ENCODE measurements around the gene SLC9A9.
"Not testable (repeated sequence)": the region's sequence is repeated elsewhere in the genome, so short reads cannot be mapped to it uniquely, and the experiment has no call there.

The SLC9A9 gene

GRCh38 chr3:143847787-143848631 lies at the start of gene SLC9A9:
Gene SLC9A9 (minus strand): TSS chr3:143848468. CDS start chr3:143848322, 146 bp downstream.
- ATAC-seq (replicated peaks; ENCODE audit: extremely low read depth, poor library complexity, severe bottlenecking) = peak; percentile 90
- Mint-ChIP-seq H3K4me1 (peaks cover 57% of the 10 kb centered on the region), H3K27me3 (no peaks in the 10 kb centered on the region), H3K4me3 (peak within 1 kb of the TSS; percentile 100), H3K27ac (ENCODE audit: low read depth) (peak within 1 kb of the TSS; percentile 97), H3K9me3 (no peaks in the 10 kb centered on the region), H3K36me3 (ENCODE audit: insufficient read depth) (peaks cover 4% of the 10 kb centered on the region)
- DNase-seq (ENCODE audit: low spot score in 2 of 2) = peak; percentile 10 to 13

- ATAC-seq (replicated peaks; ENCODE audit: extremely low read depth, poor library complexity, severe bottlenecking) (no peak), DNase-seq (ENCODE audit: low spot score in 2 of 2) (no peak)
- H3K4me1 Mint-ChIP-seq = no peaks in the 10 kb centered on the region
- no peak overlapping the region for H3K27ac Mint-ChIP-seq (ENCODE audit: low read depth)
- peaks cover 13% of the 10 kb centered on the region for H3K27me3 Mint-ChIP-seq
- H3K4me3 Mint-ChIP-seq = no peak overlapping the region
- H3K9me3 Mint-ChIP-seq = no peaks in the 10 kb centered on the region
- no peaks in the 10 kb centered on the region for H3K36me3 Mint-ChIP-seq (ENCODE audit: insufficient read depth)
Measured at GRCh38 chr3:143897576-143898295, 49.5 kb upstream of the SLC9A9 start.

- DNase-seq (ENCODE audit: low spot score in 2 of 2) = no peak
Measured at GRCh38 chr3:143896486-143896885, 48.2 kb upstream of the SLC9A9 start.

GRCh38 chr3:143895805-143896204 lies 47.5 kb upstream of the SLC9A9 start:
- Mint-ChIP-seq H3K4me1 (no peaks in the 10 kb centered on the region), H3K4me3 (no peak overlapping the region), H3K27ac (ENCODE audit: low read depth) (no peak overlapping the region), H3K9me3 (no peaks in the 10 kb centered on the region), H3K36me3 (ENCODE audit: insufficient read depth) (no peaks in the 10 kb centered on the region), H3K27me3 (peaks cover 23% of the 10 kb centered on the region)
- ATAC-seq (replicated peaks; ENCODE audit: extremely low read depth, poor library complexity, severe bottlenecking) = no peak
- DNase-seq (ENCODE audit: low spot score in 2 of 2) = no peak

More at GRCh38 chr3:143896486-143896885, 48.2 kb upstream of the SLC9A9 start:
- Mint-ChIP-seq H3K27me3 (peaks cover 23% of the 10 kb centered on the region), H3K9me3 (no peaks in the 10 kb centered on the region), H3K36me3 (ENCODE audit: insufficient read depth) (no peaks in the 10 kb centered on the region), H3K4me3 (no peak overlapping the region), H3K27ac (ENCODE audit: low read depth) (no peak overlapping the region), H3K4me1 (no peaks in the 10 kb centered on the region)
- no peak for ATAC-seq (replicated peaks; ENCODE audit: extremely low read depth, poor library complexity, severe bottlenecking)

- ATAC-seq (replicated peaks; ENCODE audit: extremely low read depth, poor library complexity, severe bottlenecking) (no peak), DNase-seq (ENCODE audit: low spot score in 2 of 2) (no peak)
- Mint-ChIP-seq H3K27ac (ENCODE audit: low read depth) (no peak overlapping the region), H3K27me3 (peaks cover 20% of the 10 kb centered on the region), H3K36me3 (ENCODE audit: insufficient read depth) (no peaks in the 10 kb centered on the region), H3K4me3 (no peak overlapping the region), H3K9me3 (no peaks in the 10 kb centered on the region), H3K4me1 (peaks cover 4% of the 10 kb centered on the region)
Measured at GRCh38 chr3:143888846-143889245, 40.6 kb upstream of the SLC9A9 start.

- ATAC-seq (replicated peaks; ENCODE audit: extremely low read depth, poor library complexity, severe bottlenecking) = no peak
- Mint-ChIP-seq H3K4me3 (no peak overlapping the region), H3K4me1 (peaks cover 4% of the 10 kb centered on the region), H3K9me3 (no peaks in the 10 kb centered on the region), H3K36me3 (ENCODE audit: insufficient read depth) (no peaks in the 10 kb centered on the region), H3K27ac (ENCODE audit: low read depth) (no peak overlapping the region), H3K27me3 (peaks cover 26% of the 10 kb centered on the region)
- no peak for DNase-seq (ENCODE audit: low spot score in 2 of 2)
Measured at GRCh38 chr3:143888166-143888565, 39.9 kb upstream of the SLC9A9 start.

- Mint-ChIP-seq H3K27me3 (peaks cover 23% of the 10 kb centered on the region), H3K9me3 (no peaks in the 10 kb centered on the region), H3K36me3 (ENCODE audit: insufficient read depth) (no peaks in the 10 kb centered on the region), H3K27ac (ENCODE audit: low read depth) (no peak overlapping the region), H3K4me1 (peaks cover 4% of the 10 kb centered on the region), H3K4me3 (no peak overlapping the region)
- DNase-seq (ENCODE audit: low spot score in 2 of 2) (no peak), ATAC-seq (replicated peaks; ENCODE audit: extremely low read depth, poor library complexity, severe bottlenecking) (peak; percentile 56)
Measured at GRCh38 chr3:143885780-143886427, 37.6 kb upstream of the SLC9A9 start.

- H3K4me1 Mint-ChIP-seq = peaks cover 4% of the 10 kb centered on the region
- no peak for DNase-seq (ENCODE audit: low spot score in 2 of 2)
- H3K4me3 Mint-ChIP-seq = no peak overlapping the region
- no peak overlapping the region for H3K27ac Mint-ChIP-seq (ENCODE audit: low read depth)
- ATAC-seq (replicated peaks; ENCODE audit: extremely low read depth, poor library complexity, severe bottlenecking) = no peak
- H3K9me3 Mint-ChIP-seq = no peaks in the 10 kb centered on the region
- H3K27me3 Mint-ChIP-seq = peaks cover 23% of the 10 kb centered on the region
- no peaks in the 10 kb centered on the region for H3K36me3 Mint-ChIP-seq (ENCODE audit: insufficient read depth)
Measured at GRCh38 chr3:143884861-143885260, 36.6 kb upstream of the SLC9A9 start.

- Mint-ChIP-seq H3K36me3 (ENCODE audit: insufficient read depth) (no peaks in the 10 kb centered on the region), H3K27ac (ENCODE audit: low read depth) (peak overlapping the region; percentile 5), H3K4me3 (no peak overlapping the region), H3K4me1 (peaks cover 4% of the 10 kb centered on the region), H3K27me3 (peaks cover 23% of the 10 kb centered on the region), H3K9me3 (no peaks in the 10 kb centered on the region)
- ATAC-seq (replicated peaks; ENCODE audit: extremely low read depth, poor library complexity, severe bottlenecking) (no peak), DNase-seq (ENCODE audit: low spot score in 2 of 2) (no peak)
Measured at GRCh38 chr3:143883151-143883550, 34.9 kb upstream of the SLC9A9 start.

- Mint-ChIP-seq H3K4me3 (no peak overlapping the region), H3K4me1 (peaks cover 6% of the 10 kb centered on the region), H3K27ac (ENCODE audit: low read depth) (no peak overlapping the region), H3K27me3 (peaks cover 20% of the 10 kb centered on the region), H3K36me3 (ENCODE audit: insufficient read depth) (no peaks in the 10 kb centered on the region), H3K9me3 (no peaks in the 10 kb centered on the region)
- no peak for DNase-seq (ENCODE audit: low spot score in 2 of 2)
- no peak for ATAC-seq (replicated peaks; ENCODE audit: extremely low read depth, poor library complexity, severe bottlenecking)
Measured at GRCh38 chr3:143881095-143881494, 32.8 kb upstream of the SLC9A9 start.

GRCh38 chr3:143875546-143875945 lies 27.3 kb upstream of the SLC9A9 start:
- Mint-ChIP-seq H3K27ac (ENCODE audit: low read depth) (no peak overlapping the region), H3K36me3 (ENCODE audit: insufficient read depth) (no peaks in the 10 kb centered on the region), H3K27me3 (no peaks in the 10 kb centered on the region), H3K4me3 (no peak overlapping the region), H3K4me1 (peaks cover 8% of the 10 kb centered on the region), H3K9me3 (no peaks in the 10 kb centered on the region)
- no peak for DNase-seq (ENCODE audit: low spot score in 2 of 2)
- ATAC-seq (replicated peaks; ENCODE audit: extremely low read depth, poor library complexity, severe bottlenecking) = no peak

GRCh38 chr3:143873553-143873952 lies 25.3 kb upstream of the SLC9A9 start:
- not testable (repeated sequence) for H3K4me3 Mint-ChIP-seq; H3K36me3 Mint-ChIP-seq (ENCODE audit: insufficient read depth); H3K4me1 Mint-ChIP-seq; H3K27me3 Mint-ChIP-seq; DNase-seq (ENCODE audit: low spot score in 2 of 2); H3K27ac Mint-ChIP-seq (ENCODE audit: low read depth); ATAC-seq (replicated peaks; ENCODE audit: extremely low read depth, poor library complexity, severe bottlenecking); H3K9me3 Mint-ChIP-seq
